ENCODE data around the gene GABRQ.
A peak's percentile ranks its signal among the peaks of the same experiment; 100 is the strongest.

GABRQ gene

DNA sequence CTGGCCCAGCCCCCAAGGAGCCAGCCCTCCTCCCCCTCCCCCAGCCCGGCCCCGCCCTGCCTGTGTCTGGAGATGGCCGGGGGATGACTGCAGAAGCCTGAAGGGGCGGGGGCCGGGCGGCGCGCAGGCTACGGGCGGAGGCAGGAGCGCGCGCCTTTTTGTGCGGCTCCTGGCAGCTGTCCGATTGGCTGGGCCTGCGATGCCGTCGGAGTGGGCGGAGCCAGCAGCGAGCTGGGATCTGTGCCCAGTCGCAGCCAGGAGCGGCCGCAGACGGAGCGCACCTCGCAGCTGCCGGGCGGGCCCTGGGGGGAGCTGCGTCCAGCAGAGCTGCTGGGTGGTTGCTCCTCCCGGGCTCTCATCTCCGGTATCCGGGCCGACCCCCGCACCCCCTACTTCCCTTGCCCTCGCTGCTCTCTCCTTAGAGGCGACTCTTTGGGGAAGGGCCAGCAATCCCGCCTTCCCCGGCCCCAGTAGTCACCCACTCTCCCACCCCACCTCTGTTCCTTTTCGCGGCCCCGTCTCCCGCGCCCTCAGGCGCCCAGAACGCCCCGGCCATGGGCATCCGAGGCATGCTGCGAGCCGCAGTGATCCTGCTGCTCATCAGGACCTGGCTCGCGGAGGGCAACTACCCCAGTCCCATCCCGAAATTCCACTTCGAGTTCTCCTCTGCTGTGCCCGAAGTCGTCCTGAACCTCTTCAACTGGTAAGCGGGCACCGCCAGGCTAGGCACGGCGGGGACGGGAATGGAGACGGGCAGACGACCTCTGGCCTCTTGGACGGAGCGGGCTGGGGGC lies at the start of gene GABRQ:
Gene GABRQ (plus strand): TSS at position 247 of the 794 bp plus-strand sequence. CDS start 308 bp downstream, at position 555.
- peak; percentile 91 for DNase-seq

DNA sequence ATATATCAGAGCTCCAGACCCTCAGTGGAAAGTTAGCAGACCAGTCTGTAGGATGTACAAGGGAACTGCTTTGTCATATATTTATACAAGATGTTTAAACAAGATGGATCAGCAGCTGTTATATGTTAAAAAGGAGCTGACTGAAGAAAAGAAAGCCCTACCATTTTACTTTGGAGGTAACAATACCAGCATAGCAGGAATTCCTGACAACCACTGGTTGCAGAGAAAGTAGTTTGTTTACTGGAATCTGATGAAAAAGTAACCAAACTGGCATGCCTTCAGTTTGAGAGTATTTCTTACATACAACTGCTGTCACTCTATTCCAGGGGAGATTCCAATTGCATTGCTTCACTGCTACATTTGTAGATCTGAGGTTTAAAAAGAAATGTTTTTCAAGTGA lies 49.5 kb upstream of the GABRQ start:
- DNase-seq, result no peak

DNA sequence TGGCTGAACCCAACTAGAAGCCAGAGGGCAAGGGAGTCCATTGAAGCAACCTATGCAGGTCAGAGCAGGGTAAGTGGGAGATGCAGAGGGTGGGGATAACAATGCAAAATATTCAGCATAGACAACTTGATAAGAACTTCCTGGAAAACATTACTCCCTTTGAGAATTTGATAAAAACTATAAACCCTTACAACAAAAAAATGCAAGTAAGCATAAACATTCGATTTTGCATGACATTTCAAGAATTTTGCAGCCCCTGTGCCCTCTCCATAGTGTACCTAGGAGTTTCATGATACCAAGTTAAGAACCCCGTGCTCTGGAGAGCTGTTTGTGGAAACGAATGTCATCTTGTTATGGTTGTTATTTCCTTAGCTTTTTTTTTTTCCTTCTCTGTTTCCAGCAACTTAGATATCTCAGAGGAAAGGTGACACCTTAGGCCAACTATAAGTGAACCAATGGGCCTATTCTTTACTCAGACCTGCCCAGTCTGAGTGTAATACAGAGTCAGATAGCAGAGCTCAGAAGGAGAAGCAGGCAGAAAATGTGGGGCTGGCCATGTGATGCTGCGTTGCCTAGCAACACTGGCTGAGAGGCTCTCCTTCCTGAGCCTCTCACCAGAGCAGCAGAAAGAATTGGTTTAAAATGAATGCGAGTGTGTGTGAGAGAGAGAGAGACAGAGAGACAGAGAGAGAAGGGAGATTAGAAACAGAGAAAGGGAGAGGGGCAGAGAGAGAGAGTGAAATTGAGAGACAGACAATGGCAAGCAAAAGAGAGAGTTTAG lies 36.7 kb upstream of the GABRQ start:
- DNase-seq, result peak; percentile 39

DNA sequence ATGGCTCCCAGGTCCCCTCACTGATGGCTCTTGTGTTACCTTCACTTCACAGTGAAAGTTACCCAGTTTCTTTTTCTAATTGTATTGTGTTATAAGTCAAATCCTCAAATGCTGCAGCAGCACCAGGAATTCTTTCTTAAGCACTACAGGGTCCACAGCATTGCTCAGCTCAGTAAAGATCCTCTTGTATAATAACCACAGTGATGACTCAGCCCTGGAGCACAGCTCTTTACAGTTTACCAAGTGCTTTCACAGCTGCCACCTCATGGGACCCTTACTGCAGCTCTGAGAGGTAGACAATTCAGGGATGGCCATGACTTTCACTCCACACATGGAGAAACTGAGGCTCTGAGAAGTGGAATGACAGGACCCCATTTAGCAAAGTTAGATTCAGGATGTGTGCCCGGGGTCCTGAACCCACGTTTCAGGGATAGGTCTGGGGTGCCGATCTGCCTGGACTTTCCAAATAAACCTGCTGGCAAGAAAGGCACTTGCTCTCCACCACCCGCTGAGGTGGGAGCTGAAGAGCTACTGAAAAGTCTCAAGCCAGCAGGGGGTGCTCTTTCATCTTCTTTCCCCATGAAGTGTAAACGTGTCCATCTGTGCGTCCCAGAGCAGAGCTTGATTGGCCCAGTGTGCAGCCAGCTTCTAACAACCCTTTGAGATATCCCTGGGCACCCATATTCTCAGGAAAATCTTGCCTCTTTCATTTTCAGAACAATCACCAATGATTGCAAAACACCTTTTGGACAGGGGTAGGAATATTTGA lies 35.7 kb upstream of the GABRQ start:
- peak; percentile 34 for DNase-seq

DNA sequence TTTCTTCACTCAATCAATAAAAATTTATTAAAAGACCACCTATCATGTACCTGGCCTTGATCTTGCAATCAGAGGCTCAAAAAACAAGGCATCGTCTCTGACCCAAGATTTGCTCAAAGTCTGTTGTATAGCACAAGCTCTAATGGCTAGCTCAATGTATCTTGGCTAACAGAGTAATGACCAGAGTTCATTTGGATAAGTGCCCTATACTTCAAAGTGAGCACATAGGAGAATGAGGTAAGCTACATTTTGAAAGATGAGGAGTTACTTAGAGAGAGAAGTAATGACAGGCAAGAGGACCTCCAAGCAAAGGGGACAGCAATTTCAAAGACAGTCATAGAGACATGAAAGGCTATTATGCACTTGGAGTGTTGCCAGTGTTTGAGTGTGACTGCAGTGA lies 22.9 kb upstream of the GABRQ start:
- no peak for DNase-seq

DNA sequence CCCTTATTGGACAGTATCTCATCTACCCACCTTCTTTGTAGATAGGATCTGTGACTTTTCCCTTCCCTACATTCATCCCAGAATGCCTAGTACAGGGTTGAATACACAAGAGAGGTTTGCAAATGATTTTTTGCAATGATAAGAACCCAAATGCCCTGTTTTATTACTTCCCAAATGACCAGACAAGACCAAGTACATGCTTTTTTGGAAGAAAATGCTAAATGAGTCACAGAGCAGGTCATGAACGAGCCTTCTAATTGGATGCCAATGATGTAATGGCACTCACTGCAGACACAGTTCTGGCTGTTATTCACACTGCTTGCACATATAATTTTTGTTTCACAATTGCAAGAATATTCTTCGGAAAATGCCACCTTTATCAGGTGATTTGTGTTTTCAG lies 17.8 kb upstream of the GABRQ start:
- no peak for DNase-seq

DNA sequence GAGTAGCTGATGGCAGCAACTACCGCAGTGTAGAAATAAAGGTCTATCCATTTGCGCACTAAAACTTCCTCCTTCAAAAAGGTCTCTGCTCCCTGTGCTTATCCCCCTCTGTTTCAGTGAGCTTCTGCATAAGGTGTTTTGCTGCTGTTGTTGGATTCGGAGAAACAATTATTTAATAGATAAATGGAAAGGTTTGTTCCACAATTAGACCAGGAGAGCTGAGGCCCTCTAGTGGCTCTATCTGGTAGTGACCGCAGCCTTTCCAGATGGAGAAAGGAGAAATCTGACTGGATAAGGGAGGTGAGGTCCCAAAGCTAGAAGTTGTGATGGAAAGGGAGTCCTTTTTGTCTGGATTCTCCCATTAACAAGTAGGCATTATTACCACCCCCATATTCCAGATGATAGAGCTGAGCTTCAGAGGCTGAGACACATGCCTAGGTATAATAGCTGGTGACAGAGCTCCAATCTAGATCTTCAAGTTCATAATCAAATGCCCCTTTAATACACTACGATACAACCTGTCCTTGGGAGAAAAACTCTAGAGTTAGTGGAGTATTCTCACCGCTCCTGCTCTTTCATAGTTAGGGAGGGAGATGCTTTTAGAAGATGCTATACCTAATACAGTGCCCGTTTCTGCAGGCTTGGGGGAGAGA lies 5.1 kb upstream of the GABRQ start:
- DNase-seq, result peak; percentile 32

DNA sequence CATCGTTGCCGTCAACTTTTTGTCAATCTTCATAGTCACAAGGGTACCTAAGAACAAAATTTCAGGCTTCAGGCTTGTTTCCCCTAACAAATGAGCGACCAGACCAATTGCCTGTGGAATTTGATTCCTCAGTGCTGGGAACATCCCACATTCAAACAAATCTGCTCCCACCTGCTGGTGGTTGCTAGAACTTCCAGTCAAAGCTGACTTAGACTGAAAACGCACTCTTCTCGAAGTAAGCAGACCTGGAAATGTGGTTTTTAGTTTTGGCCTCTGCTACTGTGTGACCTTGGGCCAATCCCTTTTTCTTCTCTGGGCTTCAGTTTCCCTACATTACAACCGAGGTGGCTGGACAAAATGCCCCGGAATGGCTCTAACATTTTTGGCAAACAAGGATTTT lies 1.8 kb upstream of the GABRQ start:
- DNase-seq, result peak; percentile 62

DNA sequence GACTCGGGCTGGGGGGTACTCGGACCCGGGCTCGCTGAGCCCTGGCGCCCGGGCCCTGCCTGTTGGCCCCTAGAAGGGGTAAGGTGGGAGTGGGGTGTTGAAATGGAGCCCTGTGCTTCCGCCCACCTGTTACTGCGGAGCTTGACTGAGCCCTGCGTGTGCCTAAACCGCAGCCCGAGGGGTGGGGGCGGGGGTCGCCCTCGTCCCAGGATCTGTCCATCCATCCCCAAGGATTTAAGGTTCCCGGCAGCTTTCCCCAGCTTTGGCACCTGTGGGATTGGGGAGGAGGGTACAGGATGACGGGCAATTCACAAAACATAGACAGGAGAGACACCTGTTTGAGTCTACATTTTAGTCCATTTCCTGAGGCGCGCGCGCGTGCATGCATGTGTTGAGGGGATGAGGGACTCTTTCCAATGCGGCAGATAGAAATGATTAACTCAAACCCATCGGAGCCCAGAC lies 779 bp downstream of the GABRQ start:
- peak; percentile 29 for DNase-seq

DNA sequence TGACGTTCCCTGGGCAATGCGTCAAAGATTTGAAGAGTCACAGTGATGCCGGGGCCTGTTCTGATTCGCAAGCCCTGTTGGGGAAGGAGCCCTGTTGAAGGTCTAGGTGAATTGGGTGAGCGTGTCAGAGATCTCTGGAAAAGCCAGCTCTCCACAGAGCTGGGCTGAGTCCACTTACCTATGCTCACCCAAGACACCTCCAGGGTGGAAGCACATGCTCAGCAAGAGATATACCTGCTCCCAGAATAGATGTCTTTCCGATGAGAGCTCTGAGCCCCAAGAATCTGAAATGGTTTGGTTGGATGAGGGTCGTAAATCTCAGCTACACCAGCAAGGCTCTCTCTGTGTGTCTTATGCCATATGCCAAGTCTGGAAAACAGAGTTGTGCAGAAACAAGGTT lies 1.7 kb downstream of the GABRQ start:
- no peak for DNase-seq

DNA sequence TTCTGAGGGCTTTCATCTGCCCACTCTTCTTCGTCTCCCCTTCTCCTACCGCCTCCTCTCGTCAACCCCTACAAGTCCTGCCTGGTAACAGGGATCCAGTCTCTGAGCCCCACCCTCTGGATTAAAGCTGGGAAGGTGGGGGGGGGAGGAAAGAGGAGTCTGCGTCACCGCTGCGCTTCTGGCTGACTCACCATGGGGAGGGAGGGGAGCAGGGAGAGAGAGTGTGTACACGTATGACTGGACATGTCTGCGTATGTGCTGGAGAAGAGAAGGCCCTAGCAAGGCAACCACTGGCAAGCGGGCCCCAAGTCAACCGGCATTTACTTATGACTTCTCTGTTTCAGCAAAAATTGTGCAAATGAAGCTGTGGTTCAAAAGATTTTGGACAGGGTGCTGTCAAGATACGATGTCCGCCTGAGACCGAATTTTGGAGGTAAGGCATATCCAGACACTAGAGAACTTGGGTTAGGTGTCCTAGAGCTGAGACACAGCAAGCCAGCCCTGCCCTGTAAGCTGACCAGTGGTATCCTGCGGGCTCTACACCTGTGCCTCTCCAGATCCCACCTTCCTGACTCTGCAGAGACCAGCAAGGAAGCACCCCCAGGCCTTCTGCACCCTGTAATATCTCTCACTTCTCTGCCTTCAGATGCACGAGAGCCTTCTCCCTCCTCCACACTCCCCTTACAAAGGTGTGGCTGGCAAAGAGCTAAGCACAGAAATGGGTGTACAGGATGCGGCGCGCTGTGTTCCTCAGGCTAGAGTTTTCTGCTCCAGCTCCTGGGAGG lies 2.5 kb downstream of the GABRQ start:
- no peak for DNase-seq

DNA sequence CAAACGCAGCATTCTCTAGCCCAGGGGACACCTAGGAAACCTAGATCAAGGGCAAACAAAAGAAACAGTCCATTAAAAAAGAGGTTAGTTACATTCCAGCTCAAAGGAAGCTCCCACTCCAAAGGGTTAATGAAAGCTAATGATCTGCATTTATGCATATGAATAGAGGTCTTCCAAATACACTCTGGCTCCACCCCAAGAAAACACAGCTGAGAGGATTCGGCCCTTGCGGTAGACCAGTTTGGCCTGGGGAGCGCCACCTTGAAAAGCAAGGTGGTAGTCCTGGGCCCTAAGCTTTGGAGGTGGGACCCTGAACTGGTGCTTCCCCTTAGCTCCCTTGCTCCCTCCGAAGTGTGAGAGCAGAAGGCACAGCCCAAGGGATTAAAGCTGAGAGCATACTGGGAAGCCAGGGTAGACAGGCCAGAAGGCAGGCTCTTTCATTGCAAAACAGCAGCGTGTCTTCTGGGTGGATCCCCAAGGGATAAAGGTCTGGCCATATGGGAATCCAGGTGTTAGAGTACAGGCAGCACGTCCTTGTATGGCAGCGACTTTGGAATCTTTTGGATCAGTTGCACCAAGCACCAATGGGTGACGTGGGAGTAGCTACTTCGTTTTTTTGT lies 3.7 kb downstream of the GABRQ start:
- peak; percentile 38 for DNase-seq

DNA sequence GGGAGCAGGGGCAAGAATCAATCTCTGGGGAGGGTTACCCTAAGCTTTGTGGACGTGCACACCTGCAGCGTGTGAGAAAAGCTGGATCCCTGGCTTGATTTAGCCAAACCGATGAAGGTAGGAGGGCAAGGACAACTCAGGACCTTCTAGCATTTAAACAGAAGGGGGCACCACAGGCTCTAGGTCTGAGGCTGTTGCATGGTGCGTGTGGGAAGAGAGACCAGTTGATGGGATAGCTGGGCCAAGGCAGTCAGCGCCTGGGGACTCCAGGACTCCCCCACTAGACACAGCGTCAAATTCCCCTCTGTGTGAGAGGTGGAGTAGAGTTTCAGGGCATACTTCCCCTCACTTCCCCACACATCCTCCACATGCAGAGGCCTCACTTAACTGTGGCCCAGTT lies 4.3 kb downstream of the GABRQ start:
- DNase-seq, result peak; percentile 36

DNA sequence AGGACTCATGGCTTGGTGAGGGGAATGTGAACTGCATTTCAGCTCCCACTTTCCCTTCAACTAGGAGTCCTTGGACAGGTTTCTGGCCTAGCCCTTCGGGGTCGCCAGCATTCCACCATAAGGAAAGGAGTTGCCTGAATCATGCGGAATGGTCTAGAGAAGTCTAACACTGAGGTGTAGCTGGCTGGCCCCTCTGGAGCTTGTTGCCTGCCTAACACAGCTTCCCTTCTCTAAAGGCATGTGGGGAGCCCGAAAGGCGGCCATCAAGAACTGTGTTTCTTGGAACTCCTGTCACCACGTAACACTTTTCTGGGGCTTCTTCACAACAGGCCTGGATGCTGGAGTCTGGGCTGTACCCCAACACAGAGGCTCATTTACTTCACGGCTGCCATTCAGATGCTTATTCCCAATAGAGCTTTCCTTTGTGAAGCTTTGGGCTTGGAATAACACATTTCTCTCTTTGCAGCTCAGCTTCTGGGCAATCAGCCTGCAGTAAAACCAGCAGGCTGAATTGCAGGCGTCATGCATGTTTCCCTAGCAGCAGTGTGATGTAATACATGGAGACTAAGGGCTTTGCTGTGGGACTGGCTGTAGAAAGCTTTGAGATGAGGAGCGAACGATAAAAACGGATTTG lies 5.4 kb downstream of the GABRQ start:
- no peak for DNase-seq

DNA sequence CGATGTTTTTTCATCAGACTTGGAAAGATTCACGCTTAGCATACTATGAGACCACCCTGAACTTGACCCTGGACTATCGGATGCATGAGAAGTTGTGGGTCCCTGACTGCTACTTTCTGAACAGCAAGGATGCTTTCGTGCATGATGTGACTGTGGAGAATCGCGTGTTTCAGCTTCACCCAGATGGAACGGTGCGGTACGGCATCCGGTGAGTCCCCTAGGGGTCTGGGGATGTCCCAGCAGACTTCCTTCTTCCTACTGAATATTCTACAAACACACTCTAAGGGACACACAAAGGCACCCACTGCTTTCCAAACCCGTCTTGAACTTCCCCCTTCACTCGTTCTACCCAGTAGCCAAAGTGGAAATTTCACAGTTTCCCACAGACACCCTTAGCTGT lies 9.3 kb downstream of the GABRQ start:
- DNase-seq, result no peak

DNA sequence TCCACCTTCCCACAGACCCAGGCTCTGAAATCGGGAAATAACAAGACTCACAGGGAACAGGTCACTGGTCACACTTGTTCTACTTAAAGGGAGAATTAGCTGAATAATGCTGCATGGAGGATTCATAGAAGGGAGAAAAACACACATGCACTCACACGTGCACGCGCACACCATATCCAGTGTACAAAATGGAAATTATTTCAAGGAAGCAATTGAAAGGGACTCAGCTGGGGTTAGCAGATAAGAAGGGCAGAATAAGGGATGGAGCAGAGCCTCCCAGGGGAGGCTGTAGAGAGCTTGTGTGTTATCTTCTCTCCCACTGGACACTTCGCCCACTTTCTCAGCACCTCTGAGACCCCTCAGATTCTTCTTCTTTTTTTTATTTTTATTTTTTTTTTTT lies 10.3 kb downstream of the GABRQ start:
- DNase-seq, result no peak

DNA sequence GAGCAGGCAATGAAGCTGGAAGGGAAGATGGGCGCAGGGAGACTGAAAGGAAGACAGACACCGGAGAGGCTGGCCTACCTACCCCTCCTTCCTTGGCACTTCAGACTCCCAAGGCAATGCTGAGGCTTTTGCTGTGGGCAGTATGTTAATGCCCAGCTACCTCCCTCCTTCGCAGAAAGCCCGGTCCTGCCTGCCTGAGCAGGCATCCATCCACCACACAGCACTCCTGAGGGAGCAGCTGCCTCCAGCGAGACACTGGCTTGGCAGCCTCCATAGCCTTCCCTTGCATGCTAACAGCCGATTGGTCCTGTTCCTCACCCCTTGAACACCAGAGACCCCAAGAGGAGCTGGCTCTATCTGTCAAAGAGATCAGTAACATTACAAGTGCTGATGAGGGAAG lies 14.4 kb downstream of the GABRQ start:
- DNase-seq, result no peak

DNA sequence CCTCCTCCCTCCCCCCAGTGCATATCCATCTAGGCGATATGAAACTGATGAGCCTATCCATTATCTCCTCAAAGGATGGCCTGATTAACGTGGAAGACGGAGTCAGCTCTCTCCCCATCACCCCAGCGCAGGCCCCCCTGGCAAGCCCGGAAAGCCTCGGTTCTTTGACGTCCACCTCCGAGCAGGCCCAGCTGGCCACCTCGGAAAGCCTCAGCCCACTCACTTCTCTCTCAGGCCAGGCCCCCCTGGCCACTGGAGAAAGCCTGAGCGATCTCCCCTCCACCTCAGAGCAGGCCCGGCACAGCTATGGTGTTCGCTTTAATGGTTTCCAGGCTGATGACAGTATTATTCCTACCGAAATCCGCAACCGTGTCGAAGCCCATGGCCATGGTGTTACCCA lies 14.8 kb downstream of the GABRQ start:
- no peak for DNase-seq

DNA sequence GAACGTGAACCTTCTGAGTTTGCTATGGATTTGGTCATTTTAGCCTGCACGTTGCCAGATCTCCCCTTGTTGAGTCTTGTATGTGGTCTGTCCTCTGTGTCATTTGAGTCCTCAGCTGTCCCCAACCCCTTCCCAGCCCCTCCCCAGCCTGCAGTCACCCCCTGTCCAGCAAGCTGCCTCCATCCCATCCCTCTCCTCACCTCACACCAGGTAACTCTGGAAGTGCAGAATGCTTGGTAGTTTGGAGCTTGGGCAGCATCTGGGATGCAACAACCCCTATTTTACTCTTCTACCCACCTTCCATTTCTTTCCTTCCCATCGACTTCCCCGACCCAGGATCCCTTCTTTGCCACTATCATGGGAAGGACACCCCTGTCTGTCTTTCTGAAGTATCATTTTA lies 18.4 kb downstream of the GABRQ start:
- no peak for DNase-seq

DNA sequence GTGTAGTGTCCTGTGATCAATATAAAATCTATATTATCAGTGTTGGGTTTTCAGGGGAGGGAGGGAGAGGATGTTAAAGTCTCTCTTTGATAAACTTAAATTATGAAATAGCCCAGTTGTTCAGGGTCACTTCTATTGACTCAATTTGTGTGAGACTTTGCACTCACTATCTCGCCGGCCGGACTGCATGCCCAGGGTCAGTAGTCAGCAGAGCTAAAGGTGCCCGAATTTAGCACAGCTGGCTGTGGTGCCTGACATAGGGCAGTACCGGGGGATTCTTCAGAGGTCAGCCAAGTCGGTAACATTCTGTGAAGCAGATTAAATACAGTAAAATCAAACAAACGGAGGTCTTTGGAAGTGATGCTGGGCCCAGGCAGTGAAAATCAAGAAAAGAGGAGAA lies 19.2 kb downstream of the GABRQ start:
- no peak for DNase-seq

DNA sequence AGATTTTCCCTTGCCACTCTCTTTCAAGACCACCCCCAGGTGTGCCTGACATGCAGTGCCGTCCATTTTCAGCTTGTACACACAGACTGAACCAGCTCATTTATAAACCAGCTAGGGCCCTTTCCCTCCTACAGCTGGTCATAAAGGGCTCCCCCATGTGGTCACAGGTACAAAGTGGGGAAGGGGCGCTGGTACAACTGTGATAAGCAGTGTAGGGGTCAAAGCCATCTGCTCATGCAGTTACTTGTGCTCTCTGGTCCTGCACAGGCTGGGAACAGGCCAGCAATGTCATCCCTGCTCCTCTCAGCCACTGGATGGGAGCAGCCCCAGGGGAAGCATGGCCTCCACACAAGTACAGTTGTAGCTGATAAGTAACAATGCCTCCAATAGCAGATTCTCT lies 20.6 kb downstream of the GABRQ start:
- DNase-seq, result no peak

All from NCI-H69 (cell line).